GM12874 (cell line): ENCODE data around the gene DNTT.

Experiments
- TF ChIP-seq, protein P1 (sequence below): IDR thresholded peaks from 2 replicates; pipeline ENCODE4 v1.5.1; 2011; ENCODE audit warnings: low read depth, mild to moderate bottlenecking, control low read depth, low read length, moderate library complexity; ENCODE audit not compliant: insufficient read depth

Gene DNTT

DNA sequence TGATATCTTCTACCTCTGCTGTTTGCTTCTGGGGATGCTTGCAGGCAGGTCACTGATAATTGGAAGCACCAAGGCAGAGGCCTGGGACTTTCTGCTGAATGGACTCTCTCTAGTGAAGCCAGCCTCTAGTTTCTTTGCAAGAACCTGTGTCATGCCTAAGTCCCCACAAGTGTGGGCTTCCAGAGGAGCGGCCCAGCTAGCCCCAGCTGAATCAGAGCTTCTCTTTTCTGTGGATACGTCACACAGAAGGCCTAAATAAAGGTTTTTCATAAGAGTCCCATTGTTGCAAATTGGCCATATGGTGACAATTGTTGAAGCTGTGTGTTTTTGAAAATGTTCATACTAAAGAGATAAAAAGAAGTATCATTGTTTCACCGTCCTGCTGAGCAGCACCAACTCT, 61.3 kb downstream of the DNTT start:
- TF ChIP-seq, protein P1, sequence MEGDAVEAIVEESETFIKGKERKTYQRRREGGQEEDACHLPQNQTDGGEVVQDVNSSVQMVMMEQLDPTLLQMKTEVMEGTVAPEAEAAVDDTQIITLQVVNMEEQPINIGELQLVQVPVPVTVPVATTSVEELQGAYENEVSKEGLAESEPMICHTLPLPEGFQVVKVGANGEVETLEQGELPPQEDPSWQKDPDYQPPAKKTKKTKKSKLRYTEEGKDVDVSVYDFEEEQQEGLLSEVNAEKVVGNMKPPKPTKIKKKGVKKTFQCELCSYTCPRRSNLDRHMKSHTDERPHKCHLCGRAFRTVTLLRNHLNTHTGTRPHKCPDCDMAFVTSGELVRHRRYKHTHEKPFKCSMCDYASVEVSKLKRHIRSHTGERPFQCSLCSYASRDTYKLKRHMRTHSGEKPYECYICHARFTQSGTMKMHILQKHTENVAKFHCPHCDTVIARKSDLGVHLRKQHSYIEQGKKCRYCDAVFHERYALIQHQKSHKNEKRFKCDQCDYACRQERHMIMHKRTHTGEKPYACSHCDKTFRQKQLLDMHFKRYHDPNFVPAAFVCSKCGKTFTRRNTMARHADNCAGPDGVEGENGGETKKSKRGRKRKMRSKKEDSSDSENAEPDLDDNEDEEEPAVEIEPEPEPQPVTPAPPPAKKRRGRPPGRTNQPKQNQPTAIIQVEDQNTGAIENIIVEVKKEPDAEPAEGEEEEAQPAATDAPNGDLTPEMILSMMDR, result no peak

DNA sequence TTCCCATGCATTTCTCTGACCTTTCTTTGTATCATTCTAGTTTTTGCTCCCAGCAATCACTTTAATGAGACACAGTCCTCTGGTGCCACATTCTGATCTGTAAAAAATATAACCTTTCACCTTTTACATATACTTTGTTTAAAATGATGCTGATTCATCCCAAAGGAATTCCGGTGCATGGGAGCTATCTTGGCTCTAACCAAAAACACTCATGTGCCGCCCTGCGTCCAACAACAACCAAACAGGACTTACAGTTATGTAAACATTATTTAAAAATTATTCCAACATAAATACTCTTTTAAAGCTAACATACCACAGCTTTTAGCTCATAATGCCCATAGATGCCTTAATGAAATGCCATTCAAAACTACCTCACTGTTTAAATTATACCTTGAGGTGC, 62.3 kb downstream of the DNTT start:
- TF ChIP-seq, protein P1, result no peak

DNA sequence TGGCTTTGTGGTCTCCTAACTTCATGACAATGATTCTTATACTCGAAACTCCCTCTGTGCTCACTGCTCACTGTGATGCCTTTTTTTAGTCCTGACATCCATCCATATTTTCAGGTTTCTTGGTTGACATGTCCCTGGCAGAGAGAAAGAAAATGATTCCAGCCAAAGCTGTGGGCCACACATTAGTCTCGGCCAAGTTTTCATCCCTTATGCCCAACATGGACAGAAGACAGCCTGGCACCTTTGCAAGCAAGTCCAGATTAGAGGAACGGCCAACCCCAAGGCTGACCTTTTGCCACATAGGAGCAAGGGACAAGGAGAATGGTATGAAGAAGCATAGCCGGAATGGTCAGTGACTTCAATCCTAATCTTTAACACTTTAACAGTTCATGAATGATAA, 63.2 kb downstream of the DNTT start:
- TF ChIP-seq, protein P1, result no peak

DNA sequence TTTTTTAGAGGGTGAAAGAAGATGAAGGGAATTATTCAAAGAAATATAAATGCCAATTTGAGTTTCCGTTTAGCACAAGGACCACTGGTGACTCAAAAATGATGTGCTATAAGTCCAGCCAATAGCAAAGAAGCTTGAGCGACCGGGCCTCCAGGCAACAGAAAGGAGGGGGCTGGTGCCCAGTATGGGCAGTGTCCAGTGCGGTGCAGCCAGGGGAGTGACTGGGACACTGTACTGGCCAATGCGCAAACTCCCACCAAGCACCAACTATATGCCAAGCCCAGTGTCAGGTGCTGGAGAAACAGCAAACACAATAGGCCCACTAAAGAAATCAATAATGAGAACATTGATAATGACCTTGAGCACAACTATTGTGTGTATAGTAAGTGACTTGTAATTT, 64.7 kb downstream of the DNTT start:
- TF ChIP-seq, protein P1, result no peak

DNA sequence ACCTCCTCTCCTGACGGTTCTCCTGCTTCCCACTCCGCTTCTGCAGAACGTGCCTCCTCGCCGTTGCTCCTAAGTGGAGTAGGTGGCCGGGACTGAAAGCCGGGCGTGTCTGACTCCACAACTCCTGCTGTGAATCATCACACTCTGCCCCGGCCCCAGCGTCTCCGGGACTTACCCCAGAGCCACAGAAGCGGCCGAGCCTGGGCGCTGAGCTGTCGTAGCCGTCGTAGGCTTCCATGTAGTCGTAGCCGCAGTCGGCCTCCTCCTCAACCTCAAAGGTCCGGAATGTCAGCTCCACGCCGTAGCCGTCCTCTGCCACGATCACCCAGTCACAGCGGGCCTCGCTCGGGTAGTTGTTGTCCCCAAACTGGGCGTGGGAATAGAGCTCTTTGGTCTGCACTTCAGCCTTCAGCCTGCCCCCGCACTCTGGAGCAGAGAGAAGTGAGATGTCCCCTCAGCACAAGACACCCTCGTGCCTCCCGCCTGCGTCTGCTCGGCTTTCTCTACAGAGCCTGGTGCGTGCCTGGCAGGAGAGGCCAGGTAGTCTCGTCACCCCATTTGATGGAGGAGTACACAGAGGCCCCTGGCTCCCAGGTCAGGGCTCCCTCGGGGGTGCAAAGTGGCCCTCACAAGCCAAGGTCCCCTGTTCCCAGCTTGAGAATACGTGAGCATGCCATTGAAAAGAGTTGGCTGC, 65.8 kb downstream of the DNTT start:
- TF ChIP-seq, protein P1, result no peak

DNA sequence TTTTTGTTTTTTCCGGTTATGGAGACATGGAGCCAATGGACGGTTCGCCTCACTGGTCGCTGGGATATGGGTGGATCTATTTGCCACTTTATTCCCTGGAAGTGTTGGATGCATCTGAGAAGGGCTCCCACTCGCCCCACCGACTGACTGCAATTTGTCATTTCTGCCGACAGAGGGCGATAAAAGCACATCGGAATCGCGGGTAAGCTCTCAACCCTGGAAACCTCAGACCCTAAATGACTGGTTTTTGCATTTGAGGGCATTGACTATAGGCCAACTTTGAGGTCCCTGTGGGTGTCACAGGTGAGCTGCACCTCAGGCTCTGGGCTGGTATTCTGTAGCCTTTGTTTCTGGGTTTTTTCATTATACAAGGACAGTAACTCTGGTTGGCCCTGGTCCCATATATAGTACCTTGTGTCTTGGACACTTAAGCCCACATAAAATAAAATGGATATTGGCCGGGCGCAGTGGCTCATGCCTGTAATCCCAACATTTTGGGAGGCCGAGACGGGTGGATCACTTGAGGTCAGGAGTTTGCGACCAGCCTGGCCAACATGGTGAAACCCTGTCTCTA, 66.4 kb downstream of the DNTT start:
- TF ChIP-seq, protein P1, result peak; percentile 83

DNA sequence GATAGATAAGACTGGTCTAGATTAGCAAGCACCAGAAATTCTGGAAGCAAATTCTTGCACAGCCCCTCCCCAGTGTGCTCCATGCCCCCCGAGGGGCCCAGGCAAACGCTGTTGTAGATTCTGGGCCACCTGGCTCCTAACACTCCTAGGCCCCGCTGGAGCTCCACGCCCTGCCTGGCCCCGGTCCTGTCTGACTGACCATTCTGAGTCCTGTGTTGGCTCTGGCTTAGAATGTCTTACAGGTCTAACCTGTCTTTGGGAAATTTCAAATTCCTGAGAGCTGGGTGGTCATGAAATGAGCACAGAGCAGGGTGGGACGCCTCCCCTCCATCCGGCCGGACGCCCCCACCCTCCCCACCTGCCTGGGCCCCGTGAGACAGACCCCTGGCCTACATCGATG, 67.1 kb downstream of the DNTT start:
- TF ChIP-seq, protein P1, result no peak

DNA sequence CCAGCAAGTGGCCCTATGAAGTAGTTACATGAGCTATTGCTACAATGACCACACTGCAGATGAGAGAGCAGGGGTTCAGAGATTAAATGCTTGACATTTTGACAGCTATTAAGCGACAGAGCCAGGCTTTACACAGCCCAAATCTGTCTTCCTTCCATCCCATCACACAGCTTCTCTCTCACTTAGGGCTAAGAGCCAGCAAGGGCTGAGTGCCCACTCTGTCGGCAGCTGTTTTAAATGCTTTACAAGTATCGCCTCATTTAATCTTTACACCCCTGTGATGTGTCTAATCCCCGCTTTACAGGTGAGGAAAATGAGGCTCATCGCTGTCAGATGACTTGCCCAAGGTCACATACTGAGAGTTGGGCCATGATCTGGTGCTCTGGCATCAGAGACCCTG, 69.8 kb downstream of the DNTT start:
- TF ChIP-seq, protein P1, result no peak
